HFF-Myc (cell line): Measurements from ENCODE around the gene GYG2.

Experiments used
- DNase-seq: peaks from one replicate; pipeline ENCODE4 v3.0.0-alpha.2; 2011; ENCODE audit warnings: low read depth; ENCODE audit errors: extremely low read depth
- H3K4me3 ChIP-seq: replicated peaks from 2 replicates; pipeline ENCODE4 v1.5.1; 2011; ENCODE audit warnings: low read depth, mild to moderate bottlenecking, control low read depth, low read length
- CTCF ChIP-seq: IDR thresholded peaks from 2 replicates; pipeline ENCODE4 v1.5.1; 2012; ENCODE audit warnings: mild to moderate bottlenecking, low read depth, low read length, control low read depth; ENCODE audit errors: missing control alignments

Gene GYG2

GRCh38 chrX:2819345-2820135 lies 9.2 kb upstream of the GYG2 start:
- H3K4me3 ChIP-seq, result no peak overlapping the region
- no peak for DNase-seq
- TF ChIP-seq CTCF, result peak; percentile 27

GRCh38 chrX:2820136-2820771 lies 8.5 kb upstream of the GYG2 start:
- no peak for TF ChIP-seq CTCF

GRCh38 chrX:2823795-2824386 lies 4.8 kb upstream of the GYG2 start:
- DNase-seq, result no peak
- no peak overlapping the region for H3K4me3 ChIP-seq
- no peak for TF ChIP-seq CTCF

More at GRCh38 chrX:2820136-2820771, 8.5 kb upstream of the GYG2 start:
- DNase-seq, result no peak
- H3K4me3 ChIP-seq, result no peak overlapping the region

GRCh38 chrX:2824886-2825285 lies 3.8 kb upstream of the GYG2 start:
- no peak for TF ChIP-seq CTCF
- no peak for DNase-seq
- H3K4me3 ChIP-seq, result no peak overlapping the region

- TF ChIP-seq CTCF, result no peak
- DNase-seq, result no peak
- no peak overlapping the region for H3K4me3 ChIP-seq
These were observed 255 bp downstream of the GYG2 start for GRCh38 chrX:2828959-2829411.

GRCh38 chrX:2829469-2830246 lies 928 bp downstream of the GYG2 start:
- no peak for DNase-seq
- TF ChIP-seq CTCF, result no peak
- no peak overlapping the region for H3K4me3 ChIP-seq
